Measurements from ENCODE around the gene TTBK1.

DNA sequence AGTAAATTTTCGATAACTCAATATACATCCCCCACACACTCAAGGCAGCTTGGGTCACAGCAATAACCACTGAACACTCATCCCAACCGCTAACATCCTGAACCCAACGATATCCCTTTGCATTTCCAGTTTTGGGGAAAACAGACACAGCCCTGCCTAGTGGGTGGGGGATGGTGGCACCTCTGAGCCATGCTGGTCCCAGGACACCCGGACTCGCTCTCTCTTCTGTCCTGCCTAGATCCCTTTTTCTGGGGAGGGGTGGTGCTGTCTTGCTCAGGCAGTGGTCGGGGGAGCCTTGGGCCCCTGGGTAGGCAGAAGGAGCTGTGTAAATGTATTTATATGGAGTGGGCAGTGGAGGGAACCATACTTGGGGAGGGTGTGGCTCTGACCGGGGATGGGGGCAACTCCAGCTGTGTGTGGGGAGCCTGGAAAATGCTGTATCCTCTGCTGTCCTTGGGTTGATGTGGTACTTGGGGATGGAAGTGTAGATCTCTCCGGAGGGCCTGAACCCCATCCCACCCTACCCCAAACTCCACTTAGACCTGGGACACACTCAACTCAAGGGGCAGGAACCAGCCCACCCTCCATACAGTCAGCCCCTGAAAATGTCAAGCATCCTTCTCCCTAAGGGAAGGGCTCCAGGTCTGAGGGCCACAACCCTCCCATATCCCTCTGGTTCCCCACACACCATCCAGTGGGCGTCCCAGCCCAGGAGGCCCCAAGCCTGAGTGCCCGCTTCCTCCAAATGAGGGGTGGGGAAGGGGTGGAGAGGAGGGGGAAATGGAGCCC lies 31.0 kb downstream of the TTBK1 start:
- TF ChIP-seq, protein P1, sequence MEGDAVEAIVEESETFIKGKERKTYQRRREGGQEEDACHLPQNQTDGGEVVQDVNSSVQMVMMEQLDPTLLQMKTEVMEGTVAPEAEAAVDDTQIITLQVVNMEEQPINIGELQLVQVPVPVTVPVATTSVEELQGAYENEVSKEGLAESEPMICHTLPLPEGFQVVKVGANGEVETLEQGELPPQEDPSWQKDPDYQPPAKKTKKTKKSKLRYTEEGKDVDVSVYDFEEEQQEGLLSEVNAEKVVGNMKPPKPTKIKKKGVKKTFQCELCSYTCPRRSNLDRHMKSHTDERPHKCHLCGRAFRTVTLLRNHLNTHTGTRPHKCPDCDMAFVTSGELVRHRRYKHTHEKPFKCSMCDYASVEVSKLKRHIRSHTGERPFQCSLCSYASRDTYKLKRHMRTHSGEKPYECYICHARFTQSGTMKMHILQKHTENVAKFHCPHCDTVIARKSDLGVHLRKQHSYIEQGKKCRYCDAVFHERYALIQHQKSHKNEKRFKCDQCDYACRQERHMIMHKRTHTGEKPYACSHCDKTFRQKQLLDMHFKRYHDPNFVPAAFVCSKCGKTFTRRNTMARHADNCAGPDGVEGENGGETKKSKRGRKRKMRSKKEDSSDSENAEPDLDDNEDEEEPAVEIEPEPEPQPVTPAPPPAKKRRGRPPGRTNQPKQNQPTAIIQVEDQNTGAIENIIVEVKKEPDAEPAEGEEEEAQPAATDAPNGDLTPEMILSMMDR (IDR thresholded peaks at IDR 0.05; ENCODE audit: low read depth, low read length), result no peak
- no peak for TF ChIP-seq POLR2A (IDR thresholded peaks at IDR 0.05; ENCODE audit: extremely low read depth, insufficient read length)
- TF ChIP-seq MYC (IDR thresholded peaks at IDR 0.05; ENCODE audit: low read depth, low read length), result no peak
- TF ChIP-seq, protein P2, sequence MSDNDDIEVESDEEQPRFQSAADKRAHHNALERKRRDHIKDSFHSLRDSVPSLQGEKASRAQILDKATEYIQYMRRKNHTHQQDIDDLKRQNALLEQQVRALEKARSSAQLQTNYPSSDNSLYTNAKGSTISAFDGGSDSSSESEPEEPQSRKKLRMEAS (IDR thresholded peaks at IDR 0.05; ENCODE audit: low read depth, low read length), result no peak
